Nucleus accumbens (tissue), 56 donors: Measurements from ENCODE around the gene TRMO.

ENCODE experiments used
- DNase-seq, 56 donors: peaks; one replicate each; lab custom pipeline; 2025; lab: John Stamatoyannopoulos, UW

Gene TRMO

GRCh38 chr9:97906236-97906831 lies 16.0 kb downstream of the TRMO start:
- DNase-seq = peak in 14 of 56 donors; percentile 9 to 47 (median 18)

GRCh38 chr9:97905228-97905627 lies 17.1 kb downstream of the TRMO start:
- DNase-seq = no peak

GRCh38 chr9:97904725-97905124 lies 17.6 kb downstream of the TRMO start:
- DNase-seq = no peak

- no peak for DNase-seq
These were observed 19.1 kb downstream of the TRMO start for GRCh38 chr9:97903177-97903576.

- peak in 3 of 56 donors; percentile 4 to 21 (median 15) for DNase-seq
These were observed 21.3 kb downstream of the TRMO start for GRCh38 chr9:97900738-97901565.

DNA sequence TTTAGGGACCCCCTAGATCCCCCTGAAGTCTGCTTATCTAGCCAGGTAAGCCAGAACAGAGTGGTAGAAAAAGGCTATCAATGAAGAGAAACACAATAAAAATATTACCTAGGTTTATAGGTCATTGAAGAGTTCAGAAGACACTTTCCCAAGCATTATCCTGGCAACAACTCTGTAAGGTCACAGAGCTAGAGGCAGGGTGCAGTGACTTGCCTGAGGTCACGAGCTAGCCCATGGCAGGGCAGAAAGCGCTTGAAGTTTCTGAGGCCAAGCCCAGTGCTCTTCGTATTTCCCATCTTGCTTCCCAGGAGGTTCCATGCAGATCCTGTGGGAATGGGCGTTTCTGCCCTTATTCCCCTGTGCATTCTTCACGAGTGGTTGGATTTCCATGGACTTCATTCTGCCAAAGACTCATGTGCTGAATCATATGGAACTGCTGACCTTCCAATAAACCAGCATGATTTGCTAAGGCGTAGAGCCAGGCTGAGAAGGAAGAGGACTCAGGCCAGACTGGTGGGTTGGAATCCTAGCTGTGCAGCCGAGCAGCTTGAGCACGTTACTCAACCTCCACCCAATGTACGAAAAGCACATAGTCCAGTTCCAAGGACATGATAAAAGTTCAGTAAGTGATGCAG lies 22.1 kb downstream of the TRMO start:
- DNase-seq = no peak

DNA sequence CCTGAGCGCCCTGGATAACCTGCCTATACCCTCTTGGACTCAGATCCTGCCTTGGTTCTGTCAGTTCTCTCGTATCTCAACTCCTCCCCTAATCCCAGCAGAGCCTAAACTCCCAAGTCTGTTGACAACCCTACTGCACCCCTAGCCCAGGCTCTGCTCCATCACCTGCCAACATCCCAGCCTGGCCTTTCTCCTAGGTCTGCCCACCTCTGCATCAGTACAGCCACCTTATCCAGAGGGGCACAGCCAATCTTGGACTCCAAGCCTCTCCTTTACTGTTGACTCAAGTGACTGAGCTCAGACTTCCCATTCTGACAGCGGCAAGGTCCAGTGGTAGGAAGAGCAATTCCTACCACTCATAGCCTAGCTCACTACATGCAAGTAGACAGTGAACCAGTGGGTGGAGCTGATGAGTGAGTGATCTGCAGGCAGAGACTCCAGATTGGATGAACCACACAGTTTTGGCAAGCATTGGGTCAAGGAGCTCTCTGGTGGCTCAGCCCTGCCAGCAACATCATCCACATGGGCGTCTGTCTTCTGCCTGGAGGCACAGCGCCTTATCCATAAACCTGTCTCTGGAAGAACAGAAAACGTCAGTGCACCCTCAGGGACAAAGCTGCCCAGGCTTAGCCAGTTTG lies 26.5 kb downstream of the TRMO start:
- no peak for DNase-seq

GRCh38 chr9:97895211-97895610 lies 27.1 kb downstream of the TRMO start:
- DNase-seq = no peak

DNA sequence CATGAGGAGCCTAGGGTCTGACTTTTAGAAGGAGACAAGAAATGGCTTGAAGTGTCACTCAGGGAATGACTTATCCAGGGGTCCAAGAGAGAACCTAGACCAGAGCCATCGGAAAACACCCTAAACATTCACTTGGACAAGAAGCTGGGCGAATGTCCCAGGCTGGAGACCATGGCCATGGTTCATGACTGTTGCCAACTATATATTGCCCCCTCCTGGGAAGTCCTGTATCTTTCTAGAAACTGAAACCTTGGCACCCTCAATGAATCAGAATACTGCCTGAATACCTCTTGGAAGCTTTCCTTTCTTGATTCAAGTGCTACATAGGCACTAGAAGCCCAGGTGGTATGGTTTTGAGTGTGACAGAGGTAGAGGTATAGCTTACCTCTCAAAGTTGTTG lies 29.9 kb downstream of the TRMO start:
- DNase-seq = no peak

DNA sequence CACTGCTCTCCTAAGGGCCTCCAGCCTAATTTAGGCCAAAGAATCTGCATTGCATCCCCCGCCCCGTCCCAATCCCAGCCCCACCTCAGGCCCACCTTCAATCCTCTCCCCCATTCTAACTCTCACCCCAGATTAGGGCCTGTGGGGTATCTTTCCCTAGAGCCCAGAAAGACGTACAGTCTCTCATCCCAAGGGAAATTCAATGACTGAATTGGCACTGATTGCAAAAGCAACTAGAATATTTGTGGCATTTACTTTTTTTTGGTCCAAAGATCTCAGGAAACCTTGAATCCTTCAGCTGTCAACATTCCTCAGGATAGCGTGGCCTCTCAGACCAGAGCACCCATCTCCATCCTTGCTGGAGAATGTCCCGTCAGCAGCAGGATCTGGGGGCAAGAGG lies 30.6 kb downstream of the TRMO start:
- DNase-seq = no peak

GRCh38 chr9:97889941-97890887 lies 32.1 kb downstream of the TRMO start:
- DNase-seq = peak in 2 of 56 donors; percentile 4 to 19

DNA sequence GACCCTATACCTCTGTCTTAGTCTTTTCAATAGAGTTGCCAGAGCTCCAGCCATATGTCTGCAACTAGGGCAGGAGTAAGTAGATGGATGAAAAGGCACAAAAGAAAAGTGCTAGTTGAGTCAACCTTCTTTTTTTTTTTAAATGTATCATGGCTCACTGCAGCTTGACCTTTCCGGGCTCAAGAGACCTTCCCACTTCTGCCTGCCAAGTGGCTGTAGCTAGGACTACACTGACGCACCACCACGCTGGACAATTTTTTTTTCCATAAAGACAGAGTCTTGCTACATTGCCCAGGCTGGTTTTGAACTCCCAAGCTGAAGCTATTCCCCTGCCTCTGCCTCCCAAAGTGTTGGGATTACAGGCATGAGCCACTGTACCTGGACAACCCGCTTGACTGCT lies 42.0 kb downstream of the TRMO start:
- DNase-seq = no peak

DNA sequence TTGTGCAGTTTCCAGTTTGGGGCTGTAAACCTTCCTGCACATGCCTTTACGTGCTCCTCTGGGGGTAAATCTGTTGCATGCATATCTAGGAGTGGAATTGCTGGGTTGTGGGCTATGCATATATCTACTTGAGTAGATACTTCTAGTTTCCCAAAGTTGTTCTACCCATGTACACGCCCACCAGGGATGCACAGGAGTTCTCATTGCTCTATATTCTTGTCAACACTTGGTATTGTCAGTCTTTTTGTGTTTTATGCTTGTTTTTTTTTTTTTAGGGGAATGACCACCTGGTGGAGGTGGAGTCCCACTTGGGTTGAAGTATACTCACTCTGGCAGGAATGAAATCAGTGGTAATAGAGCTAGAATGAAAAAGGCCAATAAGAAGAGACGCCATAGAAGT lies 46.2 kb downstream of the TRMO start:
- DNase-seq = no peak

DNA sequence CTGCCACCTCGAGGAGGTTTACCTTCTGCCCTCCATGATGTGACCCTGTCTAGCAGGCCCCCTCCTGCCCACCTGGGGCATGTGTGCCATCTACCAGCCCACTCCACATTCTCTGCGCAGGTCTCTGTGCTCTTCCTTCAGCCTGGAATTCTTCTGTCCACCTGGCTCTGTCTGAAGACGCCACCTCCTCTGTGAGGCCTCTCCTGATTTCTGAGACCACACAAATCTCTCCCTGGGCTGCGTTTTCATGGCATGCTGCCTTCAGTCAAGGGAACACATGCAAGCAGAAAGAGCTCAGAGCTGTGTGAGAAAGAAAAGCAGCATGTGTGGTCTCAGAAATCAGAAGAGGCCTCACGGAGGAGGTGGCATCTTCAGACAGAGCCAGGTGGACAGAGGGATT lies 47.2 kb downstream of the TRMO start:
- no peak for DNase-seq

GRCh38 chr9:97874624-97875023 lies 47.7 kb downstream of the TRMO start:
- DNase-seq = no peak

DNA sequence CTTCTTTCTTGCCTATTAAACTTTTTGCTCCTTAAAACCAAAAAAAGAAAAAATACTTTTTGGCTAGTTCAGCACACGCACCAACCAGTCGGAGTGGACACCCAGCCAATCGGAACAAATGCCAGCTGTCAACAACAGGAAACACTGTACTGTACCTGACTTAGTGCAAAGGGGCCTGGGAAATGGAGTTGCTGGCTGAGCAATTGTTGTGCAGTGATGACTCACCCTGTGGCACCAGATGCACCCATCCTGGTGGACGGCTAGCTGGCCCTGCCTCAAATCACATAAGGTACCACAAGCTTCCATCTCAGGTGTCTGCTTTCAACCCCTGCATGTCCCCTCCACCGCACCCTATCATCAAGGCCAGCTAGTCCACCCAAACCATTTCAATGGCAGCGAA lies 48.4 kb downstream of the TRMO start:
- no peak for DNase-seq

- DNase-seq = no peak
These were observed 48.9 kb downstream of the TRMO start for GRCh38 chr9:97873425-97873824.

DNA sequence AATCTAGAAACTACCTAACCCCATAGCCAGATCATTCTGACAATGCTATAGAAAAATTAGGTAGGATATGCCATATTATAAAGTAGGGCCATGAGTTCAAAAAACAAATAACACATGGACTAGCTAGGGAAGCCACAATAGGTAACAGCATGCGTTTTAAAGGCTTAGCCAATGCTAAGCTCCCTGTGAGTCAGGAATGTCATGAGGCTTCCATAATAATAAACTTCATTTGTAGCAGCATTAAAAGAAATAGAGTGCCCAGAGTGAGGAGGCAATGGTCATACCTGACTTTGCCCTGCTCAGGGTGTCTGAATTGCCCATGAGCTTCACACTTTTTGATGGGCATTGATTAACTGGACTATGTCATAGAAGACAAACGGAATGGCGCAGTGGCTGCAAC lies 53.4 kb downstream of the TRMO start:
- no peak for DNase-seq

GRCh38 chr9:97866848-97867247 lies 55.5 kb downstream of the TRMO start:
- DNase-seq = no peak

- DNase-seq = no peak
These were observed 56.0 kb downstream of the TRMO start for GRCh38 chr9:97866300-97866699.
